ENCODE results near the gene SEC23B. TPM values are rescaled to one million over a fixed set of nuclear protein-coding genes. Genes with fewer than 3 reads are reported as not detected.

Gene SEC23B
- total and polyA plus RNA-seq, 2 of the 8 experiments (the other 6 are each of a cell fraction or from before 2014, with no cell fraction given): 53.3 to 62.8 TPM

DNA sequence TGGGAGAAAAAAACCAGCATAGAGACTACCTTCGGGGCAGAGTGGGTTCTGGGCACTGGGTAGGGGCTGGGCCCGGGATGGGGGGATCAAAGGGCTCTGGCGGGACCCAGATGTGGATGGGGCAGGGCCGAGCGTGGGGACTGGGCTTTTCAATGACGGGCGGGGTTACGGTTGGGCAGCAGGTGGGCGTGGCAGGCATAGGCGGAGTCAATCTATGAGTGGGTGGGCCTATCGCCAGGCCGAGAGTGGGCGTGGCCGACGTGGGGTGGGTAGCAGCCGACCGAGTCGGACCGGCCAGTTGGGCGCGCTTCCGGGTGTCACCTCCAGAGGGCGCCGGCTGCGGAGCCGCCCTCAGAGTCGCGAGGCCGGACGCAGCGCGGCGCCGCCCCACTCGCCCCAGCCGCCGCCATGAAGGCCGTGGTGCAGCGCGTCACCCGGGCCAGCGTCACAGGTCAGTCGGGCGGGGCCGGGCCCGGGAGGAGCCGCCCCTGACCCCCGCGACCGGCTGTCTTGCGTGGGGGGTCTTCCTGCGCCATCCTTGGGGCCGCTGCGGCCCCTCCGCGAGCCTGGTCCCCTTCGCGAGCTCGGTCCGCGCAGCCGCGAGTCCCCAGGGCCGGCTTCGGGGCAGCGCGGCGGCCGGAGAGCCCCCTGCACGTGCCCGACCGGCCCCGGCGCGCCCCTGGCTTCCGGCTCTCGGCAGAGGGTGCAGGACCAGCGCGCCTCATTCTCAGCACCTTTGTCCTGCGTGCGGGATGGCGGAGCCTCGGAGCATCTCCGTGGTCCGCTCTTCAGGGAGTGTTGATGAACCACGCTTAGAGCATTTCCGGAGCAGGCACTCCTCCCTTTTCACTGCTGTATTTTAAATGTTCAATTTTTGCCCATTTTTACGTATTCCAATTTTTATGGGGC is 80.2 kb downstream of the SEC23B start, which contains the start of gene DTD1:
Gene DTD1, plus strand, starts transcription at position 390 of the 909 bp plus-strand sequence. Its CDS starts 19 bp downstream, at position 409.
- FAIRE-seq: no peak
- Histone ChIP-seq H3K9ac (replicated peaks in 1 of 4; ENCODE audit: extremely low read depth in 1 of 4, low read depth in 3 of 4, low read length in 3 of 4) (peak within 1 kb of the TSS; percentile 39 to 82 (median 75)), H3K27ac (ENCODE audit: low read depth, low read length) (peak within 1 kb of the TSS; percentile 56; the same call in 1 of the 2 replicates), H3K4ac (replicated peaks; ENCODE audit: insufficient read length, low read depth, low read length) (no peak within 1 kb of the TSS), H3K14ac (ENCODE audit: insufficient read length) (no peak within 1 kb of the TSS), H2AFZ (ENCODE audit: low read length) (peak within 1 kb of the TSS; percentile 82; the same call in 1 of the 2 replicates), H2AK5ac (ENCODE audit: low read depth, low read length) (no peak within 1 kb of the TSS), H3K79me2 (ENCODE audit: control insufficient read depth in 1 of 2, insufficient read depth in 2 of 2, low read length in 2 of 2) (peaks cover 0 to 27% of the 10 kb centered on the region in 2 experiments; a peak in 2 of 4 replicates), H4K20me1 (replicated peaks in 1 of 2; ENCODE audit: control insufficient read depth in 1 of 2, insufficient read depth in 2 of 2, low read length in 2 of 2) (peaks cover 0 to 2% of the 10 kb centered on the region in 2 experiments), H2BK12ac (ENCODE audit: low read depth, low read length) (0 out of 2 replicates have a peak within 1 kb of the TSS, but pooled peaks have one; percentile 42), H3K23me2 (ENCODE audit: low read depth, low read length) (peaks cover 3% of the 10 kb centered on the region; the same call in 1 of the 2 replicates), H2BK5ac (ENCODE audit: low read depth, low read length) (no peak within 1 kb of the TSS; the same call in 1 of the 2 replicates), H3K4me2 (ENCODE audit: insufficient read depth in 1 of 2, low read depth in 2 of 2, low read length in 2 of 2) (peak within 1 kb of the TSS; percentile 66 to 79), H3K4me1 (replicated peaks in 1 of 4; ENCODE audit: control insufficient read depth in 3 of 4, insufficient read depth in 4 of 4, low read length in 3 of 4) (peaks cover 3 to 13% (median 4%) of the 10 kb centered on the region in 4 experiments; a peak in 5 of 7 replicates), H3K9me3 (ENCODE audit: insufficient read depth in 2 of 2, low read depth in 1 of 2, low read length in 1 of 2) (no peaks in the 10 kb centered on the region), H4K91ac (replicated peaks; ENCODE audit: insufficient read length, low read length) (peak within 1 kb of the TSS; percentile 52), H4K8ac (ENCODE audit: extremely low read depth, insufficient read depth, low read length) (peak within 1 kb of the TSS; percentile 96; the same call in 1 of the 2 replicates), H3K56ac (replicated peaks; ENCODE audit: insufficient read length, low read depth, low read length) (no peak within 1 kb of the TSS), H2BK120ac (replicated peaks; ENCODE audit: low read depth, low read length) (no peak within 1 kb of the TSS), H3K79me1 (ENCODE audit: low read depth, low read length) (no peaks in the 10 kb centered on the region; the same call in 1 of the 2 replicates), H2BK15ac (ENCODE audit: low read length) (no peak within 1 kb of the TSS), H3K4me3 (ENCODE audit: extremely low read depth in 1 of 4, insufficient read depth in 2 of 4, low read depth in 3 of 4, low read length in 4 of 4) (peak within 1 kb of the TSS; percentile 57 to 84 (median 73)), H4K5ac (ENCODE audit: insufficient read length, low read depth, low read length) (no peak within 1 kb of the TSS), H3K23ac (ENCODE audit: insufficient read length) (no peak within 1 kb of the TSS), H3K36me3 (ENCODE audit: control insufficient read depth in 2 of 4, insufficient read depth in 4 of 4, low read length in 3 of 4) (no peaks in the 10 kb centered on the region), H3K27me3 (replicated peaks in 1 of 4; ENCODE audit: control insufficient read depth in 3 of 4, extremely low read depth in 1 of 4, insufficient read depth in 3 of 4, low read length in 3 of 4) (no peaks in the 10 kb centered on the region; a peak in 1 of 7 replicates), H2BK20ac (ENCODE audit: low read length) (no peak within 1 kb of the TSS), H3K18ac (ENCODE audit: extremely low read depth, low read length) (no peak within 1 kb of the TSS)
- 1% methylated on average over 51 of the region's 88 CpGs; no CpG with 5 or more reads in 1 of the 2 experiments for WGBS, 2 experiments (ENCODE audit: extremely low coverage in 1 of 2, insufficient coverage in 1 of 2, insufficient read length in 1 of 2, insufficient replicate concordance in 2 of 2, low coverage in 1 of 2, low lambda C conversion rate in 2 of 2, missing lambda C conversion rate in 1 of 2)
- ChIA-PET CTCF (ENCODE audit: partially characterized antibody) (interaction anchor here (0.7 to 1.5 kb wide), 6 partner anchors 8 to 122 kb away, joined by 3 to 4 read pairs (median 3); no protein-coding TSS in a partner anchor), POLR2A (ENCODE audit: partially characterized antibody) (interaction anchor here (0.6 to 1.0 kb wide), 3 partner anchors 16 to 91 kb away, joined by 3 read pairs; partner anchors contain the start of gene RBBP9)
- peak; percentile 81 to 99 for DNase-seq (ENCODE audit: low read depth in 1 of 2, low spot score in 2 of 2)
- TF ChIP-seq KDM1A (IDR thresholded peaks at IDR 0.05; ENCODE audit: borderline replicate concordance, low read length) (peak; percentile 42), BCL11A (IDR thresholded peaks at IDR 0.05; ENCODE audit: low read depth in 2 of 2, low read length in 2 of 2) (no peak), BACH1 (IDR thresholded peaks at IDR 0.05; ENCODE audit: low read length) (peak; percentile 42; the same call in 1 of the 2 replicates), CHD2 (IDR thresholded peaks at IDR 0.05; ENCODE audit: low read length) (no peak), POLR2A (IDR thresholded peaks at IDR 0.05; ENCODE audit: control extremely low read depth in 1 of 2, low read depth in 2 of 2, low read length in 2 of 2) (peak; percentile 41 to 78), HDAC6 (IDR thresholded peaks at IDR 0.05; ENCODE audit: low read depth, low read length) (no peak), KDM4A (IDR thresholded peaks at IDR 0.05; ENCODE audit: low read depth, low read length, severe bottlenecking) (peak; percentile 95), SAP30 (IDR thresholded peaks at IDR 0.05; ENCODE audit: insufficient read depth, insufficient replicate concordance, low read length) (no peak)
- TF ChIP-seq, protein P1, sequence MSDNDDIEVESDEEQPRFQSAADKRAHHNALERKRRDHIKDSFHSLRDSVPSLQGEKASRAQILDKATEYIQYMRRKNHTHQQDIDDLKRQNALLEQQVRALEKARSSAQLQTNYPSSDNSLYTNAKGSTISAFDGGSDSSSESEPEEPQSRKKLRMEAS (IDR thresholded peaks at IDR 0.05): peak; percentile 60
- TF ChIP-seq, protein P2, sequence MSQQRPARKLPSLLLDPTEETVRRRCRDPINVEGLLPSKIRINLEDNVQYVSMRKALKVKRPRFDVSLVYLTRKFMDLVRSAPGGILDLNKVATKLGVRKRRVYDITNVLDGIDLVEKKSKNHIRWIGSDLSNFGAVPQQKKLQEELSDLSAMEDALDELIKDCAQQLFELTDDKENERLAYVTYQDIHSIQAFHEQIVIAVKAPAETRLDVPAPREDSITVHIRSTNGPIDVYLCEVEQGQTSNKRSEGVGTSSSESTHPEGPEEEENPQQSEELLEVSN (IDR thresholded peaks at IDR 0.05): peak; percentile 67

All from H1 (cell line).